HL-60 (cell line): ENCODE measurements around the gene NDUFB4.

Experiments used
- DNase-seq, 2 experiments: peaks; one replicate each; pipeline ENCODE4 v3.0.0-alpha.2; 2010 to 2020; ENCODE audit warnings: low read depth in 1 of 2, low spot score in 1 of 2
- H3K27ac ChIP-seq: fragments of 250-450 bp; sonication (Bioruptor Pico); replicated peaks from 2 replicates; pipeline ENCODE4 v1.5.1; 2020; ENCODE audit warnings: mild to moderate bottlenecking, moderate library complexity
- H3K27me3 ChIP-seq: fragments of 250-450 bp; sonication (Bioruptor Pico); 2 replicates; pipeline ENCODE4 v1.5.1; 2021; ENCODE audit warnings: mild to moderate bottlenecking, moderate library complexity; ENCODE audit not compliant: insufficient read depth, poor library complexity, severe bottlenecking
- H3K4me3 ChIP-seq: replicated peaks from 2 replicates; pipeline ENCODE4 v1.5.1; 2011; ENCODE audit warnings: mild to moderate bottlenecking, control low read depth, low read length; ENCODE audit not compliant: insufficient read depth
- CTCF ChIP-seq: IDR thresholded peaks from one replicate; pipeline ENCODE4 v1.5.1; 2011; ENCODE audit warnings: low read length, control low read depth, inconsistent platforms; ENCODE audit not compliant: insufficient read depth
- GABPA ChIP-seq: IDR thresholded peaks from 2 replicates; pipeline ENCODE4 v1.6.1; 2012; ENCODE audit warnings: low read depth
- POLR2AphosphoS5 ChIP-seq: IDR thresholded peaks from 2 replicates; pipeline ENCODE4 v1.6.1; 2012; ENCODE audit warnings: low read depth
- SPI1 ChIP-seq: IDR thresholded peaks from 2 replicates; pipeline ENCODE4 v1.6.1; 2012; ENCODE audit warnings: low read depth, mild to moderate bottlenecking, borderline replicate concordance
- TF ChIP-seq, protein P1 (sequence below): IDR thresholded peaks from 2 replicates; pipeline ENCODE4 v1.6.1; 2012; ENCODE audit warnings: low read depth; ENCODE audit not compliant: insufficient replicate concordance

The NDUFB4 gene

DNA sequence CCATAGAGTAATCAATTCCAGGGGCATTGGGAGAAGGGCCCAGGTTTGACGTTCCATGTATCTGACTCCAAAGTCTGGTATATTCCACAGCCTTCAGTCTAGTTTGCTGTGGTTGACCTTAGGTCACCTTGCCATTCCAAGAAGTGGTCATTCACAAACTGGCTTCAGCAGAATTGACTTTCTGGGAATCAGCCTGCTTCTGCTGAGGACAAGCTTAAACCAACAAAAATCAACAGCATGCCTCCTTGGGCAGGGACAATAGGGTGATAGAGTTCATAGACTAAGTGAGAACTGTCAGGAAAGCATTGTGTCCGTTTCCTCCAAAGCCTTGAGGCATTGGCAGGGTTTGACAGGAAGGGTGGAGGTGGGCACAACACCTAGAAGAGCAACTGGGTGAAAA lies 24.1 kb upstream of the NDUFB4 start:
- Histone ChIP-seq H3K27me3 (no peaks in the 10 kb centered on the region), H3K4me3 (no peak overlapping the region), H3K27ac (no peak overlapping the region)
- no peak for TF ChIP-seq SPI1
- no peak for DNase-seq

DNA sequence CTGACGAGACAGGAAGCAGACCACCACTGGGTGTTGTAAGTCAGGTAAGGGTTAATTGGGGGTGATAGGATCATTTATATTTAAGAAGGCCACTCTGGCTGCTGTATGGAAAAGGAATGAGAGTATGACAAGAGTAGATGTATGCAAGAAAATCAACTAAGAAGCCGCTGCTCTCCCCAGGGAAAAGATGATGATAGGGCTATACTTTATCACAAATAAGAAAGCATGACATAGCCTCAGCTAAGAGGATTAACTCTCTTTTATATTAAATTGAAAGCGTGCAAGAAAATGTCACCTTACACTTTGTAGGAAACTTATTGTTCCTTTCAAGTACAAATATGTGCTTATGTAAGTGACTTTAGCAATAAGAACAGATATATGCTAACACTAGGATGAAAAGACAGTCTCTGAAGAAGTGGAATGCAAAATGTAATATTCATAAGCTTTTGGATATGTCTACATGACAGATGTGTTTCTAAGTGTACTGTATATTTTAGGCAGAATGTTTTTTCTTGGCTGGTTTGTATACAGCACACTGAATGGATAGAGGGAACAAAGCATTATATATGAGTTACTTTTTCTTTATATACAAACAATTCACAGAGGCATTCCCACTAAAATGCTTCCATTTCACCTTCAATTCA lies 8.7 kb upstream of the NDUFB4 start:
- H3K27ac ChIP-seq, result no peak overlapping the region
- DNase-seq, result no peak
- TF ChIP-seq CTCF, result no peak
- TF ChIP-seq, protein P1, sequence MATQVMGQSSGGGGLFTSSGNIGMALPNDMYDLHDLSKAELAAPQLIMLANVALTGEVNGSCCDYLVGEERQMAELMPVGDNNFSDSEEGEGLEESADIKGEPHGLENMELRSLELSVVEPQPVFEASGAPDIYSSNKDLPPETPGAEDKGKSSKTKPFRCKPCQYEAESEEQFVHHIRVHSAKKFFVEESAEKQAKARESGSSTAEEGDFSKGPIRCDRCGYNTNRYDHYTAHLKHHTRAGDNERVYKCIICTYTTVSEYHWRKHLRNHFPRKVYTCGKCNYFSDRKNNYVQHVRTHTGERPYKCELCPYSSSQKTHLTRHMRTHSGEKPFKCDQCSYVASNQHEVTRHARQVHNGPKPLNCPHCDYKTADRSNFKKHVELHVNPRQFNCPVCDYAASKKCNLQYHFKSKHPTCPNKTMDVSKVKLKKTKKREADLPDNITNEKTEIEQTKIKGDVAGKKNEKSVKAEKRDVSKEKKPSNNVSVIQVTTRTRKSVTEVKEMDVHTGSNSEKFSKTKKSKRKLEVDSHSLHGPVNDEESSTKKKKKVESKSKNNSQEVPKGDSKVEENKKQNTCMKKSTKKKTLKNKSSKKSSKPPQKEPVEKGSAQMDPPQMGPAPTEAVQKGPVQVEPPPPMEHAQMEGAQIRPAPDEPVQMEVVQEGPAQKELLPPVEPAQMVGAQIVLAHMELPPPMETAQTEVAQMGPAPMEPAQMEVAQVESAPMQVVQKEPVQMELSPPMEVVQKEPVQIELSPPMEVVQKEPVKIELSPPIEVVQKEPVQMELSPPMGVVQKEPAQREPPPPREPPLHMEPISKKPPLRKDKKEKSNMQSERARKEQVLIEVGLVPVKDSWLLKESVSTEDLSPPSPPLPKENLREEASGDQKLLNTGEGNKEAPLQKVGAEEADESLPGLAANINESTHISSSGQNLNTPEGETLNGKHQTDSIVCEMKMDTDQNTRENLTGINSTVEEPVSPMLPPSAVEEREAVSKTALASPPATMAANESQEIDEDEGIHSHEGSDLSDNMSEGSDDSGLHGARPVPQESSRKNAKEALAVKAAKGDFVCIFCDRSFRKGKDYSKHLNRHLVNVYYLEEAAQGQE, result no peak
- TF ChIP-seq GABPA, result no peak
- H3K4me3 ChIP-seq, result no peak overlapping the region
- H3K27me3 ChIP-seq, result no peaks in the 10 kb centered on the region

DNA sequence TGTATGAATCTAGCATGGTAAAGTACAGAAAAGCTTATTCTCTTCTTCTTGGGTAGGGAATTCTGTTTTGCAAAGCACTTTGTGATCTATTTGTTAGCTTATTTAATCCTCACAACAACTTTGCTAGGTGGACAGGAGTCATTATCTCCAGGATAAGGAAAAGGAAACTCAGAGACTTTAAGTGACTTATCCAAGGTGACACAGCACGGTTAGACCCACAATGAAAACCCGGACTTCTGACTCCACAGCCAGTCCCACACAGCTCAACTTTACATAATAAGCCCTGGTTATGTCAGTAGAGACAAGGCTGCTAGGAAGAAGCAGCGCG lies 384 bp upstream of the NDUFB4 start:
- peak overlapping the region; percentile 89 for H3K27ac ChIP-seq
- H3K4me3 ChIP-seq, result peak overlapping the region; percentile 76
- H3K27me3 ChIP-seq, result no peaks in the 10 kb centered on the region
- DNase-seq, result no peak
- no peak for TF ChIP-seq POLR2AphosphoS5

DNA sequence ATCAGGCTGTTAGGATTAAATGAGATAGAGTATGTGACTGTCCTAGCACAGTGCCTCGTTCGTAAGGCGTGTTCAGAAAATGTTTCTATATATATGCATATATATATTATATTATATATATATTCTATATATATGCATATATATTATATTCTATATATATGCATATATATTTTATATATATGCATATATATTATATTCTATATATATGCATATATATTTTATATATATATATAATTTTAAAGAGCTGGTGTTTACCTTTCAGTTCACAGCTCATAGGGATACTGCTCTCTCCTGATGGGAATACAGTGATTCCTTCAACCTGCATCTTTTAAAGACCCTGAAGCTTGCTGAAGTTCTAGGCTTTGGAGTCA lies 702 bp downstream of the NDUFB4 start:
- H3K4me3 ChIP-seq, result peak overlapping the region; percentile 76

More for the DNA sequence above, 702 bp downstream of the NDUFB4 start:
- no peaks in the 10 kb centered on the region for H3K27me3 ChIP-seq
- DNase-seq, result no peak
- peak overlapping the region; percentile 89 for H3K27ac ChIP-seq
- TF ChIP-seq, protein P1, result no peak
- no peak for TF ChIP-seq CTCF
- TF ChIP-seq SPI1, result no peak
- TF ChIP-seq GABPA, result no peak
- TF ChIP-seq POLR2AphosphoS5, result no peak
